Measurements from ENCODE around the gene DENR. TPM values are rescaled to one million over a fixed set of nuclear protein-coding genes. Genes with fewer than 3 reads are reported as not detected.

The DENR gene
- total and polyA plus RNA-seq, 2 of the 13 experiments (the other 11 are each of a cell fraction or from before 2014, with no cell fraction given): 30.0 to 59.1 TPM

GRCh38 chr12:122730215-122731014, 22.2 kb upstream of the DENR start, which contains the start of gene HCAR1 (continued):
- TF ChIP-seq GMEB1 (CRISPR knock-in tag; IDR thresholded peaks at IDR 0.05; ENCODE audit: borderline replicate concordance): no peak
- TF ChIP-seq CHD2 (IDR thresholded peaks at IDR 0.05; ENCODE audit: low read depth, low read length): no peak
- TF ChIP-seq MIER2 (CRISPR knock-in tag; IDR thresholded peaks at IDR 0.05): no peak
- no peak for TF ChIP-seq FOXO4 (CRISPR knock-in tag; conservative IDR thresholded peaks at IDR 0.05)
- no peak for TF ChIP-seq ZNF367 (CRISPR knock-in tag; IDR thresholded peaks at IDR 0.05; ENCODE audit: borderline replicate concordance)
- TF ChIP-seq YEATS2 (CRISPR knock-in tag; IDR thresholded peaks at IDR 0.05; ENCODE audit: borderline replicate concordance): no peak
- no peak for TF ChIP-seq ZNF878 (CRISPR knock-in tag; IDR thresholded peaks at IDR 0.05)
- TF ChIP-seq HES4 (CRISPR knock-in tag; IDR thresholded peaks at IDR 0.05; ENCODE audit: borderline replicate concordance): 0 out of 2 replicates have a peak, but pooled peaks have one; percentile 44
- TF ChIP-seq RNF219 (CRISPR knock-in tag; IDR thresholded peaks at IDR 0.05): no peak
- TF ChIP-seq RXRB (CRISPR knock-in tag; IDR thresholded peaks at IDR 0.05; ENCODE audit: borderline replicate concordance): peak; percentile 29
- TF ChIP-seq ZNF580 (CRISPR knock-in tag; IDR thresholded peaks at IDR 0.05; ENCODE audit: borderline replicate concordance, low read depth): no peak
- TF ChIP-seq ZNF224 (CRISPR knock-in tag; IDR thresholded peaks at IDR 0.05): no peak
- TF ChIP-seq IKZF1 (IDR thresholded peaks at IDR 0.05): no peak
- no peak for TF ChIP-seq ELK4 (CRISPR knock-in tag; IDR thresholded peaks at IDR 0.05; ENCODE audit: borderline replicate concordance)
- no peak for TF ChIP-seq SMARCE1 (IDR thresholded peaks at IDR 0.05; ENCODE audit: borderline replicate concordance)
- no peak for TF ChIP-seq RBM22 (optimal IDR thresholded peaks at IDR 0.05; ENCODE audit: low read length)
- TF ChIP-seq DR1 (CRISPR knock-in tag; IDR thresholded peaks at IDR 0.05): no peak
- no peak for TF ChIP-seq MZF1 (CRISPR knock-in tag; IDR thresholded peaks at IDR 0.05; ENCODE audit: borderline replicate concordance)
- TF ChIP-seq ZNF382 (CRISPR knock-in tag; IDR thresholded peaks at IDR 0.05; ENCODE audit: borderline replicate concordance): no peak
- no peak for TF ChIP-seq U2AF1 (optimal IDR thresholded peaks at IDR 0.05; ENCODE audit: low read depth, low read length)
- peak; percentile 55; the same call in 1 of the 2 replicates for TF ChIP-seq KDM2A (CRISPR knock-in tag; IDR thresholded peaks at IDR 0.05; ENCODE audit: borderline replicate concordance, low read depth)
